Neural cell (in vitro differentiated cells): ENCODE measurements around the gene ATP4B.

Experiments
- CTCF ChIP-seq: fragments of 450-650 bp; IDR thresholded peaks from 2 replicates; pipeline ENCODE4 v1.5.1; 2014; ENCODE audit warnings: antibody characterized with exemption, mild to moderate bottlenecking, moderate library complexity; ENCODE audit not compliant: poor library complexity, severe bottlenecking
- EZH2 ChIP-seq: fragments of 200-600, 300-800 bp; shearing (Covaris generic), sonication (generic); IDR thresholded peaks from 2 replicates; pipeline ENCODE4 v1.6.1; 2014; ENCODE audit warnings: antibody characterized with exemption, low read length, borderline replicate concordance, mild to moderate bottlenecking; ENCODE audit not compliant: insufficient read depth, poor library complexity, severe bottlenecking
- POLR2AphosphoS5 ChIP-seq: IDR thresholded peaks from 2 replicates; pipeline ENCODE4 v1.6.1; 2012

DNA sequence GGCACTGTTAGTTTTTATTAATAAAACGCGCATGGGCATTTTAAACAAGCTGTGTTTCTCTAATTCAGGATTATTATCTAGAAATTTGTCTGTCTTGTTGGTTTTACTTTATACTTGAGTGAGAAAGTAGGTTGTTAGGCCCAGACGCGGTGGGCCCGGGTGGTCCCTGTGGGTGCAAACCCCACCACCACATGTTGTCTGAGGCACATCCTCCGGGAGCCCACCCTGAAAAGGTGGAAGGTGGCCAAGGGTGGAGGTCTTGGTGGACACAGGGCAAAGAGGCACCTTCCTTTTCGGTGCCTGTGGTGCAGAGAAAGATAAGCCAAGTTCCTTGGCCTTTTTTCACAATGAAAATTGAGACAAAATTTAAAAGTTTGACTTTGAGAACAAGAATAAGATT lies 16.6 kb downstream of the ATP4B start:
- no peak for TF ChIP-seq CTCF
- TF ChIP-seq POLR2AphosphoS5, result no peak
- TF ChIP-seq EZH2, result no peak
